RKO (cell line): Measurements from ENCODE around the gene EMC8.
A peak's percentile ranks its signal among the peaks of the same experiment; 100 is the strongest.
"Not testable (repeated sequence)": the region's sequence is repeated elsewhere in the genome, so short reads cannot be mapped to it uniquely, and the experiment has no call there.

Experiments
- DNase-seq: peaks from one replicate; pipeline ENCODE4 v3.0.0-alpha.2; 2016; ENCODE audit warnings: low spot score

The EMC8 gene

GRCh38 chr16:85835227-85835751 is 35.9 kb upstream of the EMC8 start:
- no peak for DNase-seq

GRCh38 chr16:85834741-85835140 is 35.4 kb upstream of the EMC8 start:
- no peak for DNase-seq

GRCh38 chr16:85833219-85833920 is 34.0 kb upstream of the EMC8 start:
- no peak for DNase-seq

- DNase-seq: no peak
Measured at GRCh38 chr16:85832570-85833218, 33.4 kb upstream of the EMC8 start.

GRCh38 chr16:85830821-85831220 is 31.5 kb upstream of the EMC8 start:
- DNase-seq: no peak

GRCh38 chr16:85829751-85830445 is 30.6 kb upstream of the EMC8 start:
- no peak for DNase-seq

- no peak for DNase-seq
Measured at GRCh38 chr16:85829171-85829719, 29.9 kb upstream of the EMC8 start.

- DNase-seq: no peak
Measured at GRCh38 chr16:85828166-85828565, 28.8 kb upstream of the EMC8 start.

GRCh38 chr16:85826686-85827247 is 27.4 kb upstream of the EMC8 start:
- DNase-seq: no peak

GRCh38 chr16:85825326-85825725 is 26.0 kb upstream of the EMC8 start:
- DNase-seq: no peak

- no peak for DNase-seq
Measured at GRCh38 chr16:85824161-85825135, 25.1 kb upstream of the EMC8 start.

- no peak for DNase-seq
Measured at GRCh38 chr16:85823328-85823920, 24.1 kb upstream of the EMC8 start.

GRCh38 chr16:85822145-85822544 is 22.8 kb upstream of the EMC8 start:
- no peak for DNase-seq

GRCh38 chr16:85821390-85822135 is 22.2 kb upstream of the EMC8 start:
- peak; percentile 86 for DNase-seq

- DNase-seq: no peak
Measured at GRCh38 chr16:85820604-85821372, 21.4 kb upstream of the EMC8 start.

GRCh38 chr16:85819771-85820170 is 20.4 kb upstream of the EMC8 start:
- DNase-seq: peak; percentile 11

- peak; percentile 73 for DNase-seq
Measured at GRCh38 chr16:85819245-85819644, 19.9 kb upstream of the EMC8 start.

GRCh38 chr16:85817195-85817594 is 17.9 kb upstream of the EMC8 start:
- DNase-seq: not testable (repeated sequence)

GRCh38 chr16:85816159-85816558 is 16.8 kb upstream of the EMC8 start:
- no peak for DNase-seq
